ENCODE results near the gene RPIA. TPM values are rescaled to one million over a fixed set of nuclear protein-coding genes. Genes with fewer than 3 reads are reported as not detected.
A peak's percentile ranks its signal among the peaks of the same experiment; 100 is the strongest.

RPIA gene
- total RNA-seq, 1 donor from 2014 or later, result 30.8 TPM

DNA sequence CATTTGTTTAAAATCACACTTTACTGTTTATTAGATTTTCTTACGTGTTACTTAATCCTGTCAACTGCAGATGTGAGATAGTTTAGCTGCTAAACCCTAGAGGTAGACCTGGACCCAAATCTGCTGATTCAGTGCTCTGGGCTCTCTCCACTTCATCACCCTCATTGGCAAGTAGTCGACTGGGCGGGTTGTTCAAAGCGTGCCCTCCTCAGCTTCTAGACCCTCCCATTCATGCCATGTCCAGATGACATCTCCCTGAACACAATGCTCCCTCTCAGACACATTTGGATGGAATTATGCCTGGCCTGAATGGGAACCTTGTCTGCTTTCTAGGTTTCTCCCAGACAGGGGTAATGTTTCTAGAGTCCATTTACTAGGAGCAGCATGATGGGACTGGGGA lies 43.7 kb downstream of the RPIA start:
- DNase-seq (ENCODE audit: low read depth, low spot score), result peak; percentile 3
- H3K4me3 Mint-ChIP-seq, result no peak overlapping the region
- H3K27ac Mint-ChIP-seq (ENCODE audit: unreplicated experiment), result peak overlapping the region; percentile 85
- peaks cover 15% of the 10 kb centered on the region for H3K4me1 Mint-ChIP-seq
- H3K36me3 Mint-ChIP-seq (ENCODE audit: low read depth), result peaks cover 15% of the 10 kb centered on the region
- H3K27me3 Mint-ChIP-seq (ENCODE audit: low read depth), result no peaks in the 10 kb centered on the region
- H3K9me3 Mint-ChIP-seq, result peaks cover under 1% of the 10 kb centered on the region
- TF ChIP-seq, protein P1, sequence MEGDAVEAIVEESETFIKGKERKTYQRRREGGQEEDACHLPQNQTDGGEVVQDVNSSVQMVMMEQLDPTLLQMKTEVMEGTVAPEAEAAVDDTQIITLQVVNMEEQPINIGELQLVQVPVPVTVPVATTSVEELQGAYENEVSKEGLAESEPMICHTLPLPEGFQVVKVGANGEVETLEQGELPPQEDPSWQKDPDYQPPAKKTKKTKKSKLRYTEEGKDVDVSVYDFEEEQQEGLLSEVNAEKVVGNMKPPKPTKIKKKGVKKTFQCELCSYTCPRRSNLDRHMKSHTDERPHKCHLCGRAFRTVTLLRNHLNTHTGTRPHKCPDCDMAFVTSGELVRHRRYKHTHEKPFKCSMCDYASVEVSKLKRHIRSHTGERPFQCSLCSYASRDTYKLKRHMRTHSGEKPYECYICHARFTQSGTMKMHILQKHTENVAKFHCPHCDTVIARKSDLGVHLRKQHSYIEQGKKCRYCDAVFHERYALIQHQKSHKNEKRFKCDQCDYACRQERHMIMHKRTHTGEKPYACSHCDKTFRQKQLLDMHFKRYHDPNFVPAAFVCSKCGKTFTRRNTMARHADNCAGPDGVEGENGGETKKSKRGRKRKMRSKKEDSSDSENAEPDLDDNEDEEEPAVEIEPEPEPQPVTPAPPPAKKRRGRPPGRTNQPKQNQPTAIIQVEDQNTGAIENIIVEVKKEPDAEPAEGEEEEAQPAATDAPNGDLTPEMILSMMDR (conservative IDR thresholded peaks at IDR 0.05), result no peak

- H3K36me3 Mint-ChIP-seq (ENCODE audit: low read depth), result peaks cover 21% of the 10 kb centered on the region
- no peak for DNase-seq (ENCODE audit: low read depth, low spot score)
- TF ChIP-seq, protein P1 (conservative IDR thresholded peaks at IDR 0.05), result no peak
- no peak overlapping the region for H3K4me3 Mint-ChIP-seq
- H3K4me1 Mint-ChIP-seq, result peaks cover 16% of the 10 kb centered on the region
- H3K27ac Mint-ChIP-seq (ENCODE audit: unreplicated experiment), result peak overlapping the region; percentile 90
- H3K27me3 Mint-ChIP-seq (ENCODE audit: low read depth), result no peaks in the 10 kb centered on the region
- peaks cover 2% of the 10 kb centered on the region for H3K9me3 Mint-ChIP-seq
These were observed 44.4 kb downstream of the RPIA start for GRCh38 chr2:88735853-88736252.

GRCh38 chr2:88736437-88736836 lies 45.0 kb downstream of the RPIA start:
- Mint-ChIP-seq H3K27ac (ENCODE audit: unreplicated experiment) (no peak overlapping the region), H3K36me3 (ENCODE audit: low read depth) (peaks cover 27% of the 10 kb centered on the region), H3K4me1 (peaks cover 16% of the 10 kb centered on the region), H3K27me3 (ENCODE audit: low read depth) (no peaks in the 10 kb centered on the region), H3K4me3 (no peak overlapping the region), H3K9me3 (peaks cover 5% of the 10 kb centered on the region)
- TF ChIP-seq, protein P1 (conservative IDR thresholded peaks at IDR 0.05), result no peak
- no peak for DNase-seq (ENCODE audit: low read depth, low spot score)

DNA sequence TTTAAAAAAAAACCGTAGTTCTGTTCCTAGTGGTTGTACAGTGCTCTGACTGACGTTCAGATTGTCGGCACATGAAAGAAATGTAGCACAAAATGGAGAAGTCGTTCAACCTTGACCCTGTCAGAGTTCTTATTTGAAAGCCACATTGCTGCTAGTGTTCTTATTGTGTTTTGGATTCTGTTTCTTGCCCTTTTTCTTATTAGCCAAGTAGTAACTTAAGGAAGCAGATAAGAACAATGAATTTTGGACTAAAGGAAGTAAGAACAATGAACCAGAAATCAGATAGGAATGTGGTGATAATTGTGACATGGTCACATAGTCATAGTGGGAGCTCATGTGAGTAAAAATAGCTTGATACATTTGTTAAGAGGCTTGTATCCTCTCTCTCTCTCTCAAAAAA lies 45.9 kb downstream of the RPIA start:
- H3K9me3 Mint-ChIP-seq, result peaks cover 11% of the 10 kb centered on the region
- H3K27me3 Mint-ChIP-seq (ENCODE audit: low read depth), result no peaks in the 10 kb centered on the region
- TF ChIP-seq, protein P1 (conservative IDR thresholded peaks at IDR 0.05), result no peak
- DNase-seq (ENCODE audit: low read depth, low spot score), result no peak
- peaks cover 36% of the 10 kb centered on the region for H3K36me3 Mint-ChIP-seq (ENCODE audit: low read depth)
- no peak overlapping the region for H3K27ac Mint-ChIP-seq (ENCODE audit: unreplicated experiment)
- H3K4me3 Mint-ChIP-seq, result no peak overlapping the region
- peaks cover 16% of the 10 kb centered on the region for H3K4me1 Mint-ChIP-seq

GRCh38 chr2:88738271-88738670 lies 46.8 kb downstream of the RPIA start:
- Mint-ChIP-seq H3K9me3 (peaks cover 18% of the 10 kb centered on the region), H3K27me3 (ENCODE audit: low read depth) (no peaks in the 10 kb centered on the region), H3K36me3 (ENCODE audit: low read depth) (peaks cover 45% of the 10 kb centered on the region), H3K4me3 (no peak overlapping the region), H3K27ac (ENCODE audit: unreplicated experiment) (no peak overlapping the region), H3K4me1 (peaks cover 16% of the 10 kb centered on the region)
- no peak for DNase-seq (ENCODE audit: low read depth, low spot score)
- TF ChIP-seq, protein P1 (conservative IDR thresholded peaks at IDR 0.05), result no peak
